GM23338 (cell line): ENCODE results near the gene DHDDS.

Source experiments
- CREB1 ChIP-seq: fragments of 250-450 bp; sonication (Bioruptor Pico); IDR thresholded peaks from 2 replicates; pipeline ENCODE4 v1.5.0; 2020; ENCODE audit warnings: low read depth, mild to moderate bottlenecking, moderate library complexity
- CTCF ChIP-seq, 2 experiments: fragments of 200-600 bp in 1 of 2; sonication (generic) in 1 of 2; conservative IDR thresholded peaks; 2 replicates each; pipeline versions ENCODE4 v1.5.1 to v1.6.1; 2016 to 2017; ENCODE audit warnings: antibody characterized with exemption in 2 of 2, low read depth in 2 of 2, mild to moderate bottlenecking in 2 of 2, moderate library complexity in 1 of 2
- ETS1 ChIP-seq: IDR thresholded peaks from 2 replicates; pipeline ENCODE4 v1.6.1; 2016; ENCODE audit warnings: antibody characterized with exemption
- POLR2AphosphoS5 ChIP-seq: IDR thresholded peaks from 2 replicates; pipeline ENCODE4 v1.6.1; 2016; ENCODE audit warnings: antibody characterized with exemption, low read depth
- REST ChIP-seq: IDR thresholded peaks from one replicate; pipeline ENCODE4 v1.6.1; 2018; ENCODE audit warnings: antibody characterized with exemption; ENCODE audit not compliant: unreplicated experiment

GRCh38 chr1:26431979-26432695, at the start of gene DHDDS:
- TF ChIP-seq POLR2AphosphoS5: peak; percentile 93
- TF ChIP-seq REST: no peak
- peak; percentile 99 for TF ChIP-seq CREB1
- no peak for TF ChIP-seq CTCF (conservative IDR thresholded peaks at IDR 0.05; ENCODE audit: low read depth in 2 of 2)
- 0 out of 2 replicates have a peak, but pooled peaks have one; percentile 66 for TF ChIP-seq ETS1
